GM23248 (cell line): Measurements from ENCODE around the gene RFX4.

Experiments used
- EZH2 ChIP-seq: fragments of 200-600 bp; sonication (generic); IDR thresholded peaks from 2 replicates; pipeline ENCODE4 v1.6.1; 2018; ENCODE audit warnings: antibody characterized with exemption, mild to moderate bottlenecking; ENCODE audit not compliant: insufficient read depth, poor library complexity, severe bottlenecking
- EZH2phosphoT487 ChIP-seq: fragments of 200-600 bp; sonication (generic); IDR thresholded peaks from 2 replicates; pipeline ENCODE4 v1.6.1; 2018; ENCODE audit warnings: antibody characterized with exemption, moderate library complexity, mild to moderate bottlenecking, low read depth; ENCODE audit not compliant: insufficient read depth

GRCh38 chr12:106583242-106584103 is 669 bp downstream of the RFX4 start:
- TF ChIP-seq EZH2phosphoT487 (0 out of 2 replicates have a peak, but pooled peaks have one; percentile 60), EZH2 (no peak)
